HepG2 (cell line): ENCODE measurements around the gene FOXP3. TPM values are rescaled to one million over a fixed set of nuclear protein-coding genes. Genes with fewer than 3 reads are reported as not detected.

Source experiments
- ATAC-seq: fragments of 200-7000 bp; cut with Tn5 transposase; 3 replicates; pipeline ENCODE4 v1.9.1; 2020; ENCODE audit warnings: mild to moderate bottlenecking, moderate library complexity
- BruUV-seq: library from RNA; stranded (reverse); fragments of 400-500 nt; replicated peaks from 2 replicates; lab custom pipeline; 2021; lab: Mats Ljungman, UMichigan
- CTCF ChIA-PET: fragments of 300-600 bp; formaldehyde crosslinking; extraction: SDS; loops from one replicate; lab custom pipeline; 2021; ENCODE audit warnings: low total read pairs, inconsistent platforms, low intra/inter-chr PET ratio; lab: Yijun Ruan, JAX
- POLR2A ChIA-PET: fragments of 350-600 bp; sonication (Branson Sonifier 250); formaldehyde crosslinking; loops from one replicate; lab custom pipeline; 2020; ENCODE audit warnings: antibody characterized with exemption, inconsistent platforms; lab: Yijun Ruan, JAX
- DNase-seq: peaks from one replicate; pipeline ENCODE4 v3.0.0-alpha.2; 2015; ENCODE audit warnings: low spot score
- FAIRE-seq: peaks from 3 replicates; lab custom pipeline; 2011; peaks lifted over from hg19 to GRCh38; lab: Jason Lieb, UNC
- H2AFZ ChIP-seq: one replicate; pipeline ENCODE4 v1.6.1; 2011; ENCODE audit warnings: low read length, inconsistent platforms
- H3K27ac ChIP-seq: fragments of 300-600 bp; 3 replicates; pipeline ENCODE4 v1.8.0; 2011; ENCODE audit warnings: mixed run types, mild to moderate bottlenecking, mixed read lengths, low read length, inconsistent platforms; ENCODE audit not compliant: insufficient read depth; ENCODE audit errors: extremely low read length
- H3K27me3 ChIP-seq, 2 experiments: fragments of 200-600 bp in 1 of 2; 2 replicates in 1 of 2; 3 replicates in 1 of 2; pipeline versions ENCODE4 v1.6.0 to v1.8.0; 2011; ENCODE audit warnings: low read length in 2 of 2, mild to moderate bottlenecking in 2 of 2, moderate library complexity in 2 of 2, inconsistent platforms in 1 of 2; ENCODE audit not compliant: insufficient read depth in 2 of 2, control insufficient read depth in 1 of 2
- H3K36me3 ChIP-seq, 2 experiments: fragments of 200-600 bp in 1 of 2; replicated peaks in 1 of 2; 2 replicates in 1 of 2; 3 replicates in 1 of 2; pipeline versions ENCODE4 v1.5.1 to v1.8.0; 2011; ENCODE audit warnings: low read length in 2 of 2, inconsistent platforms in 1 of 2; ENCODE audit not compliant: insufficient read depth in 2 of 2, control insufficient read depth in 1 of 2
- H3K4me1 ChIP-seq: 2 replicates; pipeline ENCODE4 v1.5.1; 2012; ENCODE audit warnings: low read length, inconsistent platforms; ENCODE audit not compliant: insufficient read depth
- H3K4me2 ChIP-seq: 2 replicates; pipeline ENCODE4 v1.6.0; 2011; ENCODE audit warnings: low read depth, low read length, inconsistent platforms
- H3K4me3 ChIP-seq, 3 experiments: fragments of 200-600 bp in 1 of 3; sonication (generic), shearing (Covaris generic) in 1 of 3; replicated peaks in 1 of 3; 2 replicates each; pipeline ENCODE4 v1.5.1; 2011 to 2016; ENCODE audit warnings: low read length in 3 of 3, inconsistent platforms in 2 of 3, low read depth in 2 of 3, mild to moderate bottlenecking in 2 of 3, control low read depth in 1 of 3, mixed read lengths in 1 of 3; ENCODE audit not compliant: insufficient read depth in 1 of 3
- H3K79me2 ChIP-seq: one replicate; pipeline ENCODE4 v1.6.1; 2011; ENCODE audit warnings: low read length, inconsistent platforms; ENCODE audit not compliant: insufficient read depth
- H3K9ac ChIP-seq: 2 replicates; pipeline ENCODE4 v1.6.0; 2011; ENCODE audit warnings: mild to moderate bottlenecking, low read depth, low read length, inconsistent platforms; ENCODE audit not compliant: insufficient read depth
- H3K9me3 ChIP-seq: 2 replicates; pipeline ENCODE4 v1.5.1; 2012; ENCODE audit warnings: mild to moderate bottlenecking, low read length
- H4K20me1 ChIP-seq: 2 replicates; pipeline ENCODE4 v1.6.0; 2011; ENCODE audit warnings: inconsistent platforms, mild to moderate bottlenecking, low read length, moderate library complexity; ENCODE audit not compliant: insufficient read depth
- AGO1 ChIP-seq: fragments of 200-400 bp; formaldehyde crosslinking; IDR thresholded peaks from 2 replicates; pipeline ENCODE4 v1.6.1; 2017; ENCODE audit warnings: mild to moderate bottlenecking, low read depth, low read length, moderate library complexity; ENCODE audit not compliant: poor library complexity, severe bottlenecking
- SNAPC2 ChIP-seq: sonication (generic); formaldehyde crosslinking; IDR thresholded peaks from 2 replicates; pipeline ENCODE4 v1.8.1; 2022; ENCODE audit warnings: mild to moderate bottlenecking, missing genetic modification reagents
- SYNCRIP ChIP-seq: fragments of 200-400 bp; formaldehyde crosslinking; IDR thresholded peaks from 2 replicates; pipeline ENCODE4 v1.6.1; 2018; ENCODE audit warnings: mild to moderate bottlenecking, low read depth, low read length; ENCODE audit not compliant: insufficient read depth
- ZC3H13 ChIP-seq: sonication (generic); formaldehyde crosslinking; IDR thresholded peaks from 2 replicates; pipeline ENCODE4 v1.8.1; 2023; ENCODE audit warnings: mild to moderate bottlenecking, missing genetic modification reagents, moderate library complexity
- ZFP36L2 ChIP-seq: sonication (generic); formaldehyde crosslinking; IDR thresholded peaks from 2 replicates; pipeline ENCODE4 v1.4.0; 2020; ENCODE audit warnings: missing genetic modification reagents
- ZNF251 ChIP-seq: sonication (generic); formaldehyde crosslinking; IDR thresholded peaks from 2 replicates; pipeline ENCODE4 v1.9.0; 2021; ENCODE audit warnings: mild to moderate bottlenecking, missing genetic modification reagents
- WGBS: methylation state at CpG from one replicate; pipeline ENCODE4 v1.1.6; 2017; ENCODE audit warnings: low lambda C conversion rate; 5-methylcytosine and 5-hydroxymethylcytosine counted together
- in situ Hi-C: cut with HindIII; loops from 2 replicates; pipeline ENCODE4 v1.10.0; 2017; ENCODE audit warnings: low pct_unique_long_range_greater_than_20kb; ENCODE audit not compliant: extremely low pct_ligation_motif_present
- intact Hi-C: fragments of 100-400 bp; cut with micrococcal nuclease; formaldehyde crosslinking; loops from one replicate; pipeline ENCODE4 v1.10.0; 2022; ENCODE audit not compliant: unreplicated experiment
- polyA plus RNA-seq, 8 experiments: library from polyadenylated mRNA; depleted of rRNA in 3 of 8; stranded (reverse) in 7 of 8; unstranded in 1 of 8; fragments of >200 nt; fragmentation: Illumina TruSeq in 4 of 8; extraction: Trizol in 4 of 8; gene quantifications; 2 replicates each; pipeline versions ENCODE4 v1.2.1 to v1.2.3, GENCODE V29; 2011 to 2016; ENCODE audit warnings: low read depth in 4 of 8, missing spikeins in 1 of 8, mixed read lengths in 1 of 8; ENCODE audit not compliant: insufficient read depth in 1 of 8
- total RNA-seq, 5 experiments: library from RNA; depleted of rRNA; stranded (reverse); fragments of >200 nt; fragmentation: Illumina TruSeq; extraction: Trizol; gene quantifications; 2 replicates each; pipeline ENCODE4 v1.2.3, GENCODE V29; 2016; ENCODE audit warnings: low read depth in 1 of 5
- TF ChIP-seq, protein P1 (sequence below): sonication (generic); formaldehyde crosslinking; IDR thresholded peaks from 2 replicates; pipeline ENCODE4 v1.4.0; 2020; ENCODE audit warnings: missing genetic modification reagents, borderline replicate concordance

Gene FOXP3
- total and polyA plus RNA-seq, 2 of the 13 experiments (the other 11 are each of a cell fraction or from before 2014, with no cell fraction given): 0.04 TPM; not detected in 1

DNA sequence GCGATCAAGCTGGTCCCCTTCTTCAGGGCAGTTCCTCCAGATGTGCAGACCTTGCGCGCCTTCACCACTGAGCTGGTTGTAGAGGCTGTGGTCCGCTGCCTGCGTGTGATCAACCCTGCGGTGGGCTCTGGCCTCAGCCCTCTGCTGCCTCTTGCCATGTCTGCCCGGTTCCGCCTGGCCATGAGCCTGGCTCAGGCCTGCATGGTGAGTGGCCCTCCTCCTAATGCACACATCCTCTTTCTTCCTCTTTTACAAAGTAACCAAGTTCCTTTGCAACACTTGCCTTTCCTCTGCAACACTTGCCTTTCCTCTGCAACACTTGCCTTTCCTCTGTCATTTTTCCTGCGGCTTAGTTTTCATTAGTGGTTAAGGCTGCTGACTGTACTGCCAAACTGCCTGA is 27.4 kb downstream of the FOXP3 start:
- no peaks in the 10 kb centered on the region for H3K36me3 ChIP-seq
- POLR2A ChIA-PET: interaction anchor here (1.6 kb wide), 1 partner anchor 46 kb away, joined by 5 read pairs; no protein-coding TSS in a partner anchor
- H3K4me1 ChIP-seq: peaks cover 25% of the 10 kb centered on the region; the same call in 1 of the 2 replicates
- in situ Hi-C loops (no loop called here), intact Hi-C loops (no loop called here)
- ATAC-seq (no peak), DNase-seq (no peak), FAIRE-seq (no peak)
- TF ChIP-seq AGO1 (no peak), SNAPC2 (no peak), ZC3H13 (CRISPR knock-in tag) (no peak), SYNCRIP (no peak), ZNF251 (CRISPR knock-in tag) (no peak), ZFP36L2 (CRISPR knock-in tag) (no peak)
- TF ChIP-seq, protein P1, sequence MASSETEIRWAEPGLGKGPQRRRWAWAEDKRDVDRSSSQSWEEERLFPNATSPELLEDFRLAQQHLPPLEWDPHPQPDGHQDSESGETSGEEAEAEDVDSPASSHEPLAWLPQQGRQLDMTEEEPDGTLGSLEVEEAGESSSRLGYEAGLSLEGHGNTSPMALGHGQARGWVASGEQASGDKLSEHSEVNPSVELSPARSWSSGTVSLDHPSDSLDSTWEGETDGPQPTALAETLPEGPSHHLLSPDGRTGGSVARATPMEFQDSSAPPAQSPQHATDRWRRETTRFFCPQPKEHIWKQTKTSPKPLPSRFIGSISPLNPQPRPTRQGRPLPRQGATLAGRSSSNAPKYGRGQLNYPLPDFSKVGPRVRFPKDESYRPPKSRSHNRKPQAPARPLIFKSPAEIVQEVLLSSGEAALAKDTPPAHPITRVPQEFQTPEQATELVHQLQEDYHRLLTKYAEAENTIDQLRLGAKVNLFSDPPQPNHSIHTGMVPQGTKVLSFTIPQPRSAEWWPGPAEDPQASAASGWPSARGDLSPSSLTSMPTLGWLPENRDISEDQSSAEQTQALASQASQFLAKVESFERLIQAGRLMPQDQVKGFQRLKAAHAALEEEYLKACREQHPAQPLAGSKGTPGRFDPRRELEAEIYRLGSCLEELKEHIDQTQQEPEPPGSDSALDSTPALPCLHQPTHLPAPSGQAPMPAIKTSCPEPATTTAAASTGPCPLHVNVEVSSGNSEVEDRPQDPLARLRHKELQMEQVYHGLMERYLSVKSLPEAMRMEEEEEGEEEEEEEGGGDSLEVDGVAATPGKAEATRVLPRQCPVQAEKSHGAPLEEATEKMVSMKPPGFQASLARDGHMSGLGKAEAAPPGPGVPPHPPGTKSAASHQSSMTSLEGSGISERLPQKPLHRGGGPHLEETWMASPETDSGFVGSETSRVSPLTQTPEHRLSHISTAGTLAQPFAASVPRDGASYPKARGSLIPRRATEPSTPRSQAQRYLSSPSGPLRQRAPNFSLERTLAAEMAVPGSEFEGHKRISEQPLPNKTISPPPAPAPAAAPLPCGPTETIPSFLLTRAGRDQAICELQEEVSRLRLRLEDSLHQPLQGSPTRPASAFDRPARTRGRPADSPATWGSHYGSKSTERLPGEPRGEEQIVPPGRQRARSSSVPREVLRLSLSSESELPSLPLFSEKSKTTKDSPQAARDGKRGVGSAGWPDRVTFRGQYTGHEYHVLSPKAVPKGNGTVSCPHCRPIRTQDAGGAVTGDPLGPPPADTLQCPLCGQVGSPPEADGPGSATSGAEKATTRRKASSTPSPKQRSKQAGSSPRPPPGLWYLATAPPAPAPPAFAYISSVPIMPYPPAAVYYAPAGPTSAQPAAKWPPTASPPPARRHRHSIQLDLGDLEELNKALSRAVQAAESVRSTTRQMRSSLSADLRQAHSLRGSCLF (CRISPR knock-in tag): no peak
- H3K9ac ChIP-seq: no peak overlapping the region
- BruUV-seq: no TSS peak
- no peaks in the 10 kb centered on the region for H3K79me2 ChIP-seq
- H3K27ac ChIP-seq: no peak overlapping the region
- H4K20me1 ChIP-seq: no peaks in the 10 kb centered on the region
- CTCF ChIA-PET: no interaction called here
- no peak overlapping the region; the same call in 1 of the 2 replicates for H3K4me2 ChIP-seq
- H2AFZ ChIP-seq: no peak overlapping the region
- H3K27me3 ChIP-seq: no peaks in the 10 kb centered on the region
- no peaks in the 10 kb centered on the region for H3K9me3 ChIP-seq
- no peak overlapping the region for H3K4me3 ChIP-seq
- 93% methylated on average over 1 of the region's 9 CpGs for WGBS
